Transverse colon (tissue), 4 donors: ENCODE measurements around the gene KIF5A. TPM values are rescaled to one million over a fixed set of nuclear protein-coding genes. Genes with fewer than 3 reads are reported as not detected.
"Not testable (repeated sequence)": the region's sequence is repeated elsewhere in the genome, so short reads cannot be mapped to it uniquely, and the experiment has no call there.

Source experiments
- DNase-seq: peaks from one replicate; pipeline ENCODE4 v3.0.0-alpha.2; 2019
- H3K27ac ChIP-seq, 4 donors: fragments of 200-600 bp; sonication (generic); 2 replicates each; pipeline ENCODE4 v1.5.1; 2016 to 2018; ENCODE audit warnings: inconsistent platforms in 4 of 4
- H3K27me3 ChIP-seq: fragments of 200-600 bp; sonication (generic); 2 replicates; pipeline ENCODE4 v1.5.1; 2017; ENCODE audit warnings: inconsistent platforms
- H3K36me3 ChIP-seq, 4 donors: fragments of 200-600 bp; sonication (generic); 2 replicates each; pipeline ENCODE4 v1.5.1; 2017 to 2019; ENCODE audit warnings: inconsistent platforms in 4 of 4
- H3K4me1 ChIP-seq, 4 donors: fragments of 200-600 bp; sonication (generic); 2 replicates each; pipeline ENCODE4 v1.5.1; 2017 to 2020; ENCODE audit warnings: inconsistent platforms in 4 of 4
- H3K4me3 ChIP-seq, 4 donors: fragments of 200-600 bp; sonication (generic); 1 replicate in 1 of 4; 2 replicates in 3 of 4; pipeline versions ENCODE4 v1.5.1 to v1.6.1; 2017 to 2019; ENCODE audit warnings: inconsistent platforms in 4 of 4
- H3K9me3 ChIP-seq, 2 donors: fragments of 200-600 bp; sonication (generic); 2 replicates each; pipeline ENCODE4 v1.5.1; 2017 to 2019; ENCODE audit warnings: inconsistent platforms in 2 of 2
- EP300 ChIP-seq: sonication (generic); formaldehyde crosslinking; IDR thresholded peaks from one replicate; pipeline ENCODE4 v1.6.1; 2017; ENCODE audit warnings: antibody characterized with exemption, low read depth
- POLR2A ChIP-seq: fragments of 450-650 bp; IDR thresholded peaks from one replicate; pipeline ENCODE4 v1.6.1; 2016; ENCODE audit warnings: antibody characterized with exemption, mild to moderate bottlenecking, moderate library complexity
- POLR2AphosphoS5 ChIP-seq, 3 donors: sonication (generic); formaldehyde crosslinking; IDR thresholded peaks; one replicate each; pipeline ENCODE4 v1.6.1; 2016; ENCODE audit warnings: antibody characterized with exemption in 3 of 3
- WGBS, 2 donors: methylation state at CpG; one replicate each; pipeline ENCODE4 v1.1.5; 2018; ENCODE audit warnings: low coverage in 1 of 2; 5-methylcytosine and 5-hydroxymethylcytosine counted together
- in situ Hi-C, 4 donors: fragments of 200-750 bp; cut with MboI; loops; one replicate each; pipeline versions ENCODE4 v1.15.0 to v1.15.1; 2017; ENCODE audit warnings: low sequenced_read_pairs in 3 of 4, low pct_ligation_motif_present in 1 of 4, low pct_unique_long_range_greater_than_20kb in 1 of 4
- intact Hi-C: fragments of 100-400 bp; cut with DNase I; formaldehyde crosslinking; loops from one replicate; pipeline ENCODE4 v1.15.1; 2023; ENCODE audit warnings: low total_unique reads
- total RNA-seq, 4 donors: library from RNA; depleted of rRNA; stranded (reverse); fragments of >200 nt; gene quantifications; one replicate each; pipeline ENCODE4 v1.1.0, GENCODE V29; 2016
- TF ChIP-seq, protein P1 (sequence below), 5 experiments: fragments of 200-600 bp in 3 of 5; fragments of 450-650 bp in 2 of 5; sonication (generic) in 3 of 5; IDR thresholded peaks; 1 replicate in 2 of 5; 2 replicates in 3 of 5; pipeline ENCODE4 v1.5.1; 2016 to 2017; ENCODE audit warnings: antibody characterized with exemption in 5 of 5, inconsistent platforms in 3 of 5, mild to moderate bottlenecking in 2 of 5, moderate library complexity in 1 of 5

Gene KIF5A
- total RNA-seq, 4 donors from 2014 or later = 1.3 to 6.2 (median 1.6) TPM

DNA sequence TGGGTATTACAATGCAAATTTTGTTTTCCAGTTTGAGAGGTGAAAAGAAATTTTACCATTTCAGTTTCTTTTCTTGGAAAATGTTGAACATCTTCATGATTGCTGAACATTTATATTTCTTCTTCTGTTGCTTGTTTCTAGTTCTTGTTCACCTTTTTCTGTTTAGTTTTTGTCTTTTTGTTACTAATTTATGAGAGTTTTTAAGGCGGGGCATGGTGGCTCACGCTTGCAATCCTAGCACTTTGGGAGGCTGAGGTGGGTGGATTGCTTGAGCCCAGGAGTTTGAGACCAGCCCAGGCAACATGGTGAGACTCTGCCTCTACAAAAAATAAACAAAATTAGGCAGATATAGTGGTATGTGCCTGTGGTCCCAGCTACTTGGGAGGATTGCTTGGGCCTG lies 10.7 kb downstream of the KIF5A start:
- TF ChIP-seq EP300 = no peak
- no peak for TF ChIP-seq POLR2AphosphoS5 (IDR thresholded peaks at IDR 0.05)
- TF ChIP-seq POLR2A = no peak
- TF ChIP-seq, protein P1, sequence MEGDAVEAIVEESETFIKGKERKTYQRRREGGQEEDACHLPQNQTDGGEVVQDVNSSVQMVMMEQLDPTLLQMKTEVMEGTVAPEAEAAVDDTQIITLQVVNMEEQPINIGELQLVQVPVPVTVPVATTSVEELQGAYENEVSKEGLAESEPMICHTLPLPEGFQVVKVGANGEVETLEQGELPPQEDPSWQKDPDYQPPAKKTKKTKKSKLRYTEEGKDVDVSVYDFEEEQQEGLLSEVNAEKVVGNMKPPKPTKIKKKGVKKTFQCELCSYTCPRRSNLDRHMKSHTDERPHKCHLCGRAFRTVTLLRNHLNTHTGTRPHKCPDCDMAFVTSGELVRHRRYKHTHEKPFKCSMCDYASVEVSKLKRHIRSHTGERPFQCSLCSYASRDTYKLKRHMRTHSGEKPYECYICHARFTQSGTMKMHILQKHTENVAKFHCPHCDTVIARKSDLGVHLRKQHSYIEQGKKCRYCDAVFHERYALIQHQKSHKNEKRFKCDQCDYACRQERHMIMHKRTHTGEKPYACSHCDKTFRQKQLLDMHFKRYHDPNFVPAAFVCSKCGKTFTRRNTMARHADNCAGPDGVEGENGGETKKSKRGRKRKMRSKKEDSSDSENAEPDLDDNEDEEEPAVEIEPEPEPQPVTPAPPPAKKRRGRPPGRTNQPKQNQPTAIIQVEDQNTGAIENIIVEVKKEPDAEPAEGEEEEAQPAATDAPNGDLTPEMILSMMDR (IDR thresholded peaks at IDR 0.05) = no peak
- Histone ChIP-seq H3K4me1 (no peaks in the 10 kb centered on the region), H3K27ac (no peak overlapping the region), H3K4me3 (no peak overlapping the region), H3K27me3 (peaks cover 31% of the 10 kb centered on the region), H3K9me3 (no peaks in the 10 kb centered on the region), H3K36me3 (no peaks in the 10 kb centered on the region)
- in situ Hi-C loops (no loop called here), intact Hi-C loops (no loop called here)
- 86 to 92% methylated on average over 2 of the region's 2 CpGs for WGBS, 2 donors
- no peak for DNase-seq

DNA sequence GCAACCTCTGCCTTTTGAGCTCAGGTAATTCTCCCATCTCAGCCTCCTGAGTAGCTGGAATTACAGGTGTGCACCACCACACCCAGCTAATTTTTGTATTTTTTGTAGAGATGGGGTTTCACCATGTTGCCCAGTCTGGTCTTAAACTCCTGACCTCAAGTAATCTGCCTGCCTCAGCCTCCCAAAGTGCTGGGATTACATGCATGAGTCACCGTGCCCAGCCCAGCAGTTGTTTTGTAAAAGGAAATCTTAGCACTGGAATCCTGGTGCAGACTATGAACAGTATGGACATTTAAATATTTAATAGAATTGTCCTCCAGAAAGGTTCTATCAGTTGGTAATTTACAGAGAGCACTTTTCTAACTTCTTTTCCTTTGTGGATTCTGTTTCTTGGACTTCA lies 11.3 kb downstream of the KIF5A start:
- peaks cover 31% of the 10 kb centered on the region for H3K27me3 ChIP-seq
- WGBS, 2 donors = 40 to 80% methylated on average over 1 of the region's 1 CpG
- intact Hi-C loops, in situ Hi-C loops, H3K4me3 ChIP-seq, H3K9me3 ChIP-seq, DNase-seq, H3K36me3 ChIP-seq, H3K4me1 ChIP-seq, H3K27ac ChIP-seq: not testable (repeated sequence)

DNA sequence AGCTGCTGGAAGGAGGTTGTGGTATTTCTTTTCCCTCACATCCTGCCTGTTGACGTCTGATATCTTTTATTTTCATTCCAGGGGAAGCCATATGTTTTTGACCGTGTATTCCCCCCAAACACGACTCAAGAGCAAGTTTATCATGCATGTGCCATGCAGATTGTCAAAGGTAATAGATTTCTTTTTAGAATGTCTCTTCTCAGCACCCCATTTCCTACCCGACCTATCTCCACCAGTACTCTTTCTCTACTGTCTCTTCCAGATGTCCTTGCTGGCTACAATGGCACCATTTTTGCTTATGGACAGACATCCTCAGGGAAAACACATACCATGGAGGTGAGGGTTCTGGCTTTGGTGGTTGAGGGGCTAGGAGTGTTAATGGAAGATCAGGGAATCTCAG lies 13.5 kb downstream of the KIF5A start:
- Histone ChIP-seq H3K4me3 (no peak overlapping the region), H3K4me1 (no peaks in the 10 kb centered on the region), H3K27ac (no peak overlapping the region), H3K9me3 (no peaks in the 10 kb centered on the region), H3K36me3 (no peaks in the 10 kb centered on the region), H3K27me3 (peaks cover 31% of the 10 kb centered on the region)
- no peak for DNase-seq
- TF ChIP-seq, protein P1 (IDR thresholded peaks at IDR 0.05) = no peak
- TF ChIP-seq POLR2AphosphoS5 (IDR thresholded peaks at IDR 0.05) = no peak
- TF ChIP-seq EP300 = no peak
- TF ChIP-seq POLR2A = no peak
- 52 to 59% methylated on average over 3 to 4 of the region's 4 CpGs for WGBS, 2 donors
- in situ Hi-C loops = no loop called here
- intact Hi-C loops = no loop called here

DNA sequence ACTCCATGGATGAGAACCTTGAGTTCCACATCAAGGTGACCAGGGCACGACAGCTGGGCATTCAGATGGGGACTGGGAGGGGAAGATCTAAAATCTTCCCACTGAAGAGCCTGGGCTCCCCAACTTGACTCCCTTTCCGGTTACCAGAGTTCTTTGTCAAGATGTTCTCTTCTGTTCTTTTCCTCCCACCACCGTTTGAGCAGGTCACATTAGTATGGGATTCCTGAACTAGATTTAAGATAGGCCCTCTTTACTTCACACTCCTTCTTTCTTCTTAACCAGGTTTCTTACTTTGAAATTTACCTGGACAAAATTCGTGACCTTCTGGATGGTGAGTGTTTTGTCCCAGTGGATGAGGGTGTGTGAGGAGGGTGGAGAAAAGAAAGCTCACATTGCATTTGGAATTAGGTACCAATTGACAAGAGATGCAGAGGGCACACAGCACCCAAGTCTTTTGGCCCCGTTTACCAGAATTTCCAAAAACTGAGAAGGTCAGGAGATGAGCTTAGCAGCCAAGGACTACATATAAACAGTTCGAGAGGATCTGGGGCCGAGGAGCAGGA lies 14.4 kb downstream of the KIF5A start:
- Histone ChIP-seq H3K9me3 (no peaks in the 10 kb centered on the region), H3K4me3 (no peak overlapping the region), H3K27me3 (peaks cover 31% of the 10 kb centered on the region), H3K36me3 (no peaks in the 10 kb centered on the region), H3K4me1 (no peaks in the 10 kb centered on the region), H3K27ac (no peak overlapping the region)
- DNase-seq = no peak
- 78% methylated on average over 3 to 7 of the region's 7 CpGs for WGBS, 2 donors
- in situ Hi-C loops (no loop called here), intact Hi-C loops (no loop called here)
- TF ChIP-seq, protein P1 (IDR thresholded peaks at IDR 0.05) = no peak
- TF ChIP-seq POLR2AphosphoS5 (IDR thresholded peaks at IDR 0.05) (no peak), POLR2A (no peak), EP300 (no peak)

DNA sequence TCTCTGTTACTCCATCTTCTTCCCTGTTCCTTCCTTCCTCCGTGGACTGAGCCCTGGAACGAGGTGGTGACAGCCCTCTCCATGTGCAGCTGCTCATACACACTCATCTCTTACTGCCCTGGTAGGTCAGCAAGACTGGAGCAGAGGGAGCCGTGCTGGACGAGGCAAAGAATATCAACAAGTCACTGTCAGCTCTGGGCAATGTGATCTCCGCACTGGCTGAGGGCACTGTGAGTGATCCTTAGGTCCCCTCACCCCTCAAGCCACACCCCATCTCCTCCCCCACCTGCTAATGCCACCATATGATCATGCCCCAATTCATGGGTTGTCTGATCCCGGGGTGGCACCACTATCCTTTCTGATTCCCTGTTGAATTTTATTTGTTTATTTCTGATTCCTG lies 19.0 kb downstream of the KIF5A start:
- peaks cover 6% of the 10 kb centered on the region for H3K27me3 ChIP-seq
- H3K4me1 ChIP-seq = no peaks in the 10 kb centered on the region
- TF ChIP-seq POLR2AphosphoS5 (IDR thresholded peaks at IDR 0.05) = no peak
- TF ChIP-seq, protein P1 (IDR thresholded peaks at IDR 0.05) = no peak
- no peak for TF ChIP-seq EP300
- no peak for TF ChIP-seq POLR2A
- WGBS, 2 donors = 66% methylated on average over 6 of the region's 6 CpGs; no CpG with 5 or more reads in 1 of the 2 donors
- DNase-seq = no peak
- H3K36me3 ChIP-seq = no peaks in the 10 kb centered on the region
- no peak overlapping the region for H3K27ac ChIP-seq
- intact Hi-C loops = no loop called here
- H3K4me3 ChIP-seq = no peak overlapping the region
- H3K9me3 ChIP-seq = no peaks in the 10 kb centered on the region
- in situ Hi-C loops = no loop called here
